SK-N-SH treated with all-trans-retinoic acid at 6 μM for 48 hours (cell line): ENCODE measurements around the gene POU5F1.

ENCODE experiments used
- CSDC2 ChIP-seq: fragments of 250-450 bp; sonication (Bioruptor Pico); IDR thresholded peaks from 2 replicates; pipeline ENCODE4 v1.5.0; 2020; ENCODE audit warnings: mild to moderate bottlenecking, moderate library complexity
- RARB ChIP-seq: fragments of 250-450 bp; sonication (Bioruptor Pico); IDR thresholded peaks from 2 replicates; pipeline ENCODE4 v1.8.0; 2021; ENCODE audit warnings: mild to moderate bottlenecking, moderate library complexity
- SNAI2 ChIP-seq: fragments of 250-450 bp; sonication (Bioruptor Pico); IDR thresholded peaks from 2 replicates; pipeline ENCODE4 v1.5.0; 2020; ENCODE audit warnings: mild to moderate bottlenecking, moderate library complexity
- TSHZ2 ChIP-seq: fragments of 250-450 bp; sonication (Bioruptor Pico); IDR thresholded peaks from 2 replicates; pipeline ENCODE4 v1.5.0; 2020; ENCODE audit warnings: mild to moderate bottlenecking, moderate library complexity
- ZNF8 ChIP-seq: fragments of 450-650 bp; formaldehyde crosslinking; IDR thresholded peaks from 2 replicates; pipeline ENCODE4 v1.5.0; 2020; ENCODE audit warnings: mild to moderate bottlenecking, moderate library complexity
- TF ChIP-seq, protein P1 (sequence below): fragments of 250-450 bp; sonication (Bioruptor Pico); IDR thresholded peaks from 2 replicates; pipeline ENCODE4 v1.8.0; 2020; ENCODE audit warnings: mild to moderate bottlenecking, moderate library complexity, borderline replicate concordance

- TF ChIP-seq ZNF8 (CRISPR knock-in tag) = no peak
- no peak for TF ChIP-seq TSHZ2
- TF ChIP-seq, protein P1, sequence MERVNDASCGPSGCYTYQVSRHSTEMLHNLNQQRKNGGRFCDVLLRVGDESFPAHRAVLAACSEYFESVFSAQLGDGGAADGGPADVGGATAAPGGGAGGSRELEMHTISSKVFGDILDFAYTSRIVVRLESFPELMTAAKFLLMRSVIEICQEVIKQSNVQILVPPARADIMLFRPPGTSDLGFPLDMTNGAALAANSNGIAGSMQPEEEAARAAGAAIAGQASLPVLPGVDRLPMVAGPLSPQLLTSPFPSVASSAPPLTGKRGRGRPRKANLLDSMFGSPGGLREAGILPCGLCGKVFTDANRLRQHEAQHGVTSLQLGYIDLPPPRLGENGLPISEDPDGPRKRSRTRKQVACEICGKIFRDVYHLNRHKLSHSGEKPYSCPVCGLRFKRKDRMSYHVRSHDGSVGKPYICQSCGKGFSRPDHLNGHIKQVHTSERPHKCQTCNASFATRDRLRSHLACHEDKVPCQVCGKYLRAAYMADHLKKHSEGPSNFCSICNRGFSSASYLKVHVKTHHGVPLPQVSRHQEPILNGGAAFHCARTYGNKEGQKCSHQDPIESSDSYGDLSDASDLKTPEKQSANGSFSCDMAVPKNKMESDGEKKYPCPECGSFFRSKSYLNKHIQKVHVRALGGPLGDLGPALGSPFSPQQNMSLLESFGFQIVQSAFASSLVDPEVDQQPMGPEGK (CRISPR knock-in tag) = no peak
- TF ChIP-seq CSDC2 (CRISPR knock-in tag) = no peak
- TF ChIP-seq RARB (CRISPR knock-in tag) = no peak
- TF ChIP-seq SNAI2 (CRISPR knock-in tag) = no peak
These were observed 2.9 kb upstream of the POU5F1 start for GRCh38 chr6:31173406-31173805.
